ENCODE data around the gene TYW1. TPM values are rescaled to one million over a fixed set of nuclear protein-coding genes. Genes with fewer than 3 reads are reported as not detected.
A peak's percentile ranks its signal among the peaks of the same experiment; 100 is the strongest.
"Not testable (repeated sequence)": the region's sequence is repeated elsewhere in the genome, so short reads cannot be mapped to it uniquely, and the experiment has no call there.

Gene TYW1
- total RNA-seq, 1 experiment from 2014 or later = 15.3 TPM

GRCh38 chr7:66967029-66967428, 29.6 kb upstream of the TYW1 start:
- no peak for TF ChIP-seq ZNF121 (CRISPR knock-in tag; IDR thresholded peaks at IDR 0.05)
- Mint-ChIP-seq H3K27me3 (ENCODE audit: low read depth) (no peaks in the 10 kb centered on the region), H3K36me3 (peaks cover 4% of the 10 kb centered on the region; the same call in 1 of the 2 replicates), H3K27ac (no peak overlapping the region), H3K4me3 (no peak overlapping the region), H3K9me3 (peaks cover 9% of the 10 kb centered on the region), H3K4me1 (peaks cover 2% of the 10 kb centered on the region; the same call in 1 of the 2 replicates)
- ChIA-PET CTCF (interaction anchor here (1.2 kb wide), 1 partner anchor 74 kb away, joined by 3 read pairs; no protein-coding TSS in a partner anchor), POLR2A (no interaction called here)
- ATAC-seq = peak; percentile 61
- no peak for DNase-seq (ENCODE audit: low spot score)

- H3K27ac Mint-ChIP-seq; ATAC-seq; H3K36me3 Mint-ChIP-seq; H3K4me3 Mint-ChIP-seq; DNase-seq (ENCODE audit: low spot score); CTCF ChIA-PET; H3K9me3 Mint-ChIP-seq; H3K4me1 Mint-ChIP-seq; H3K27me3 Mint-ChIP-seq (ENCODE audit: low read depth): not testable (repeated sequence)
- POLR2A ChIA-PET = interaction anchor here (0.7 kb wide), 1 partner anchor 28 kb away, joined by 3 read pairs; no protein-coding TSS in a partner anchor
Observed at GRCh38 chr7:66969001-66969400, 27.6 kb upstream of the TYW1 start.

GRCh38 chr7:66970310-66970709, 26.3 kb upstream of the TYW1 start:
- H3K27me3 Mint-ChIP-seq (ENCODE audit: low read depth) = no peaks in the 10 kb centered on the region
- ATAC-seq (peak; percentile 83), DNase-seq (ENCODE audit: low spot score) (peak; percentile 24)
- ChIA-PET POLR2A (no interaction called here), CTCF (interaction anchor here (0.6 to 0.8 kb wide), 2 partner anchors 36 to 70 kb away, joined by 3 to 4 read pairs; no protein-coding TSS in a partner anchor)
- no peak overlapping the region for H3K27ac Mint-ChIP-seq
- H3K36me3 Mint-ChIP-seq = no peaks in the 10 kb centered on the region; the same call in 1 of the 2 replicates
- no peak for TF ChIP-seq TCF7 (CRISPR knock-in tag; IDR thresholded peaks at IDR 0.05; ENCODE audit: low read depth)
- TF ChIP-seq ZNF232 (CRISPR knock-in tag; IDR thresholded peaks at IDR 0.05) = no peak
- no peak for TF ChIP-seq PRDM15 (CRISPR knock-in tag; IDR thresholded peaks at IDR 0.05)
- TF ChIP-seq ZNF121 (CRISPR knock-in tag; IDR thresholded peaks at IDR 0.05) = no peak
- TF ChIP-seq ATF1 (CRISPR knock-in tag; IDR thresholded peaks at IDR 0.05) = no peak
- TF ChIP-seq TP53 (CRISPR knock-in tag; IDR thresholded peaks at IDR 0.05) = no peak
- TF ChIP-seq ZSCAN18 (CRISPR knock-in tag; IDR thresholded peaks at IDR 0.05) = no peak
- TF ChIP-seq RELA (CRISPR knock-in tag; IDR thresholded peaks at IDR 0.05; ENCODE audit: borderline replicate concordance) = no peak
- TF ChIP-seq ERG (CRISPR knock-in tag; IDR thresholded peaks at IDR 0.05) = no peak
- no peak for TF ChIP-seq FOXJ3 (CRISPR knock-in tag; IDR thresholded peaks at IDR 0.05; ENCODE audit: borderline replicate concordance)
- no peak for TF ChIP-seq SMAD3 (CRISPR knock-in tag; IDR thresholded peaks at IDR 0.05; ENCODE audit: borderline replicate concordance)
- no peak for TF ChIP-seq TEAD4 (CRISPR knock-in tag; IDR thresholded peaks at IDR 0.05)
- no peak for TF ChIP-seq ZNF281 (CRISPR knock-in tag; IDR thresholded peaks at IDR 0.05)
- TF ChIP-seq RORB (CRISPR knock-in tag; IDR thresholded peaks at IDR 0.05) = no peak
- TF ChIP-seq STAT6 (CRISPR knock-in tag; conservative IDR thresholded peaks at IDR 0.05; ENCODE audit: low read depth) = no peak
- TF ChIP-seq ZNF317 (CRISPR knock-in tag; IDR thresholded peaks at IDR 0.05; ENCODE audit: borderline replicate concordance, low read depth) = no peak
- no peak overlapping the region for H3K4me3 Mint-ChIP-seq
- peaks cover 9% of the 10 kb centered on the region for H3K9me3 Mint-ChIP-seq
- peaks cover 2% of the 10 kb centered on the region; the same call in 1 of the 2 replicates for H3K4me1 Mint-ChIP-seq
